K562 (cell line): ENCODE data around the gene RBM18. TPM values are rescaled to one million over a fixed set of nuclear protein-coding genes. Genes with fewer than 3 reads are reported as not detected.

Source experiments
- ATAC-seq: fragments of 200-7000 bp; cut with Tn5 transposase; 3 replicates; pipeline ENCODE4 v1.9.1; 2020; ENCODE audit warnings: moderate library complexity
- BruUV-seq: library from RNA; stranded (reverse); fragments of 400-500 nt; replicated peaks from 2 replicates; lab custom pipeline; 2021; lab: Mats Ljungman, UMichigan
- CTCF ChIA-PET: fragments of 300-600 bp; formaldehyde crosslinking; extraction: SDS; loops from one replicate; lab custom pipeline; 2021; ENCODE audit warnings: low intra/inter-chr PET ratio; lab: Yijun Ruan, JAX
- POLR2A ChIA-PET: fragments of 300-600, 350-650 bp; sonication (Branson Sonifier 250); formaldehyde crosslinking; extraction: SDS; loops from one replicate; lab custom pipeline; 2021; ENCODE audit warnings: antibody characterized with exemption, inconsistent platforms; lab: Yijun Ruan, JAX
- DNase-seq, 4 experiments: peaks; one replicate each; pipeline versions ENCODE4 v3.0.0 to v3.0.0-alpha.2; 2011 to 2018; ENCODE audit warnings: low spot score in 3 of 4, mixed read lengths in 3 of 4; ENCODE audit errors: extremely low read depth in 1 of 4
- FAIRE-seq: peaks from 2 replicates; lab custom pipeline; 2011; peaks lifted over from hg19 to GRCh38; lab: Jason Lieb, UNC
- H2AFZ ChIP-seq: 2 replicates; pipeline ENCODE4 v1.6.0; 2011; ENCODE audit warnings: low read depth, low read length, control low read depth, inconsistent platforms
- H3K27ac ChIP-seq: fragments of 200-600 bp; 3 replicates; pipeline ENCODE4 v1.8.0; 2011; ENCODE audit warnings: low read depth, mild to moderate bottlenecking, control low read depth, inconsistent platforms, low read length, moderate library complexity, mixed read lengths; ENCODE audit errors: extremely low read depth
- H3K27me3 ChIP-seq, 2 experiments: fragments of 300-600 bp in 1 of 2; 2 replicates in 1 of 2; 3 replicates in 1 of 2; pipeline versions ENCODE4 v1.6.0 to v1.8.0; 2011; ENCODE audit warnings: inconsistent platforms in 2 of 2, low read length in 2 of 2, mild to moderate bottlenecking in 1 of 2, mixed read lengths in 1 of 2, moderate library complexity in 1 of 2; ENCODE audit not compliant: control insufficient read depth in 2 of 2, insufficient read depth in 2 of 2
- H3K36me3 ChIP-seq: fragments of 300-600 bp; 3 replicates; pipeline ENCODE4 v1.8.0; 2011; ENCODE audit warnings: mild to moderate bottlenecking, low read length, inconsistent platforms; ENCODE audit not compliant: control insufficient read depth, insufficient read depth
- H3K4me1 ChIP-seq, 2 experiments: fragments of 200-600 bp in 1 of 2; replicated peaks in 1 of 2; 2 replicates in 1 of 2; 3 replicates in 1 of 2; pipeline versions ENCODE4 v1.5.1 to v1.8.0; 2011; ENCODE audit warnings: inconsistent platforms in 2 of 2, low read length in 2 of 2, mild to moderate bottlenecking in 1 of 2, mixed read lengths in 1 of 2, moderate library complexity in 1 of 2; ENCODE audit not compliant: control insufficient read depth in 2 of 2, insufficient read depth in 2 of 2
- H3K4me2 ChIP-seq: 2 replicates; pipeline ENCODE4 v1.6.1; 2011; ENCODE audit warnings: low read length, control low read depth, inconsistent platforms, mixed read lengths; ENCODE audit not compliant: insufficient read depth
- H3K4me3 ChIP-seq: fragments of 200-600 bp; sonication (generic), shearing (Covaris generic); 2 replicates; pipeline ENCODE4 v1.5.1; 2016; ENCODE audit warnings: control low read depth, inconsistent platforms
- H3K79me2 ChIP-seq: fragments of 200-600 bp; 3 replicates; pipeline ENCODE4 v1.8.0; 2011; ENCODE audit warnings: low read length, inconsistent platforms; ENCODE audit not compliant: control insufficient read depth, insufficient read depth
- H3K9ac ChIP-seq, 2 experiments: 2 replicates each; pipeline versions ENCODE4 v1.6.0 to v1.6.1; 2011; ENCODE audit warnings: low read depth in 2 of 2, low read length in 2 of 2, control low read depth in 1 of 2, inconsistent platforms in 1 of 2, mild to moderate bottlenecking in 1 of 2, mixed read lengths in 1 of 2; ENCODE audit not compliant: insufficient read depth in 1 of 2
- H3K9me1 ChIP-seq: one replicate; pipeline ENCODE4 v1.6.0; 2011; ENCODE audit warnings: inconsistent platforms, mild to moderate bottlenecking, low read length, moderate library complexity; ENCODE audit not compliant: control insufficient read depth, insufficient read depth
- H3K9me3 ChIP-seq: replicated peaks from 2 replicates; pipeline ENCODE4 v1.5.1; 2011; ENCODE audit warnings: low read depth, low read length, inconsistent platforms; ENCODE audit not compliant: control insufficient read depth, insufficient read depth
- H4K20me1 ChIP-seq: replicated peaks from 2 replicates; pipeline ENCODE4 v1.6.1; 2011; ENCODE audit warnings: low read length, inconsistent platforms, mixed read lengths; ENCODE audit not compliant: control insufficient read depth, insufficient read depth
- MCM5 ChIP-seq: fragments of 450-650 bp; IDR thresholded peaks from 2 replicates; pipeline ENCODE4 v1.6.1; 2016; ENCODE audit warnings: low read depth
- WGBS: fragments of 100-300 bp; shearing (Covaris generic); methylation state at CpG from one replicate; pipeline ENCODE4 v1.1.6; 2016; ENCODE audit warnings: low coverage, mixed read lengths; ENCODE audit not compliant: insufficient coverage; ENCODE audit errors: missing lambda C conversion rate; 5-methylcytosine and 5-hydroxymethylcytosine counted together
- in situ Hi-C: fragments of 300-500 bp; cut with MboI; formaldehyde crosslinking; loops from 4 replicates; pipeline ENCODE4 v1.15.0; 2018; ENCODE audit warnings: inconsistent platforms, mixed read lengths
- intact Hi-C: fragments of 100-400 bp; cut with micrococcal nuclease; formaldehyde crosslinking; loops from 2 replicates; pipeline ENCODE4 v1.14.2; 2022
- polyA plus RNA-seq, 8 experiments: library from polyadenylated mRNA; depleted of rRNA in 4 of 8; stranded (reverse) in 5 of 8; unstranded in 3 of 8; fragments of >200 nt; fragmentation: Nextera tagmentation in 2 of 8; fragmentation: Illumina TruSeq in 1 of 8; extraction: Ambion mirVana in 2 of 8; extraction: Trizol in 1 of 8; gene quantifications; 2 replicates each; pipeline versions ENCODE4 v1.2.1 to v1.2.3, GENCODE V29; 2011 to 2014; ENCODE audit warnings: inconsistent platforms in 1 of 8, missing spikeins in 1 of 8
- total RNA-seq, 7 experiments: library from RNA; depleted of rRNA in 6 of 7; stranded (reverse); fragments of >200 nt in 6 of 7; fragmentation: Illumina TruSeq in 2 of 7; extraction: Trizol in 2 of 7; gene quantifications; 2 replicates each; pipeline versions ENCODE4 v1.2.1 to v1.2.3, GENCODE V29; 2011 to 2021; ENCODE audit warnings: low replicate concordance in 1 of 7
- TF ChIP-seq, protein P1 (sequence below): sonication (generic); formaldehyde crosslinking; IDR thresholded peaks from 2 replicates; pipeline ENCODE4 v1.8.0; 2023; ENCODE audit warnings: mild to moderate bottlenecking, missing genetic modification reagents
- TF ChIP-seq, protein P2 (sequence below): fragments of 450-650 bp; IDR thresholded peaks from 2 replicates; pipeline ENCODE4 v1.6.1; 2018; ENCODE audit not compliant: partially characterized antibody

RBM18 gene
- total and polyA plus RNA-seq, 9 of the 15 experiments (the other 6 are each of a cell fraction or from before 2014, with no cell fraction given): 7.9 to 86.3 (median 34.0) TPM

DNA sequence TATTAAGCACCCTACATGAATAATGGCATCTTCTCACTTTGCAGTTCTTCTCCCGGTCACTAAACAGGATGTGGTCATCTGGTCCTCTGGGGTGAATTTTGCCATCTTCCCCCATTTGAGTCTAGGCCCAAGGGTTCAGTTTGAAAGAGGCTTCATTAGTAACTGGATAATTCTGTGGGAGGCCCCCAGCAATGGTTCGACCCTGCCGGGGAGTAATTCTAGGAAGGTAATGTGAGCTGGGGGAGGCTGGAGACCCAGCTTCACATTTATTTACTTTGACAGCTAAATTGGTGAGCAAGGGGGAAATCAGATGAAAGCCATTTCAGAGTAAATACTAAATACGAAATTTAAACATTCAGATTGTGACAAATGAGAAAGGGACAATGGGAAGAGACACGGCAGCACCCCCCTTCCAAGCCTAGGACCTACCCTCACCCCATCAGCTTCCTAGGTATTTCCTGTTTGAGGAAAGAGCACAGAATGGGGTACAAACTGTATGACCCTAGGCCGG lies 31.8 kb downstream of the RBM18 start:
- WGBS: 19% methylated on average over 6 of the region's 6 CpGs
- H3K27ac ChIP-seq: no peak overlapping the region
- CTCF ChIA-PET: no interaction called here
- no peak overlapping the region for H2AFZ ChIP-seq
- H4K20me1 ChIP-seq: 0 out of 2 replicates have a peak, but pooled peaks cover 6% of the 10 kb centered on the region
- intact Hi-C loops: no loop called here
- TF ChIP-seq, protein P1, sequence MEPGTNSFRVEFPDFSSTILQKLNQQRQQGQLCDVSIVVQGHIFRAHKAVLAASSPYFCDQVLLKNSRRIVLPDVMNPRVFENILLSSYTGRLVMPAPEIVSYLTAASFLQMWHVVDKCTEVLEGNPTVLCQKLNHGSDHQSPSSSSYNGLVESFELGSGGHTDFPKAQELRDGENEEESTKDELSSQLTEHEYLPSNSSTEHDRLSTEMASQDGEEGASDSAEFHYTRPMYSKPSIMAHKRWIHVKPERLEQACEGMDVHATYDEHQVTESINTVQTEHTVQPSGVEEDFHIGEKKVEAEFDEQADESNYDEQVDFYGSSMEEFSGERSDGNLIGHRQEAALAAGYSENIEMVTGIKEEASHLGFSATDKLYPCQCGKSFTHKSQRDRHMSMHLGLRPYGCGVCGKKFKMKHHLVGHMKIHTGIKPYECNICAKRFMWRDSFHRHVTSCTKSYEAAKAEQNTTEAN (CRISPR knock-in tag): no peak
- TF ChIP-seq MCM5: no peak
- TF ChIP-seq, protein P2, sequence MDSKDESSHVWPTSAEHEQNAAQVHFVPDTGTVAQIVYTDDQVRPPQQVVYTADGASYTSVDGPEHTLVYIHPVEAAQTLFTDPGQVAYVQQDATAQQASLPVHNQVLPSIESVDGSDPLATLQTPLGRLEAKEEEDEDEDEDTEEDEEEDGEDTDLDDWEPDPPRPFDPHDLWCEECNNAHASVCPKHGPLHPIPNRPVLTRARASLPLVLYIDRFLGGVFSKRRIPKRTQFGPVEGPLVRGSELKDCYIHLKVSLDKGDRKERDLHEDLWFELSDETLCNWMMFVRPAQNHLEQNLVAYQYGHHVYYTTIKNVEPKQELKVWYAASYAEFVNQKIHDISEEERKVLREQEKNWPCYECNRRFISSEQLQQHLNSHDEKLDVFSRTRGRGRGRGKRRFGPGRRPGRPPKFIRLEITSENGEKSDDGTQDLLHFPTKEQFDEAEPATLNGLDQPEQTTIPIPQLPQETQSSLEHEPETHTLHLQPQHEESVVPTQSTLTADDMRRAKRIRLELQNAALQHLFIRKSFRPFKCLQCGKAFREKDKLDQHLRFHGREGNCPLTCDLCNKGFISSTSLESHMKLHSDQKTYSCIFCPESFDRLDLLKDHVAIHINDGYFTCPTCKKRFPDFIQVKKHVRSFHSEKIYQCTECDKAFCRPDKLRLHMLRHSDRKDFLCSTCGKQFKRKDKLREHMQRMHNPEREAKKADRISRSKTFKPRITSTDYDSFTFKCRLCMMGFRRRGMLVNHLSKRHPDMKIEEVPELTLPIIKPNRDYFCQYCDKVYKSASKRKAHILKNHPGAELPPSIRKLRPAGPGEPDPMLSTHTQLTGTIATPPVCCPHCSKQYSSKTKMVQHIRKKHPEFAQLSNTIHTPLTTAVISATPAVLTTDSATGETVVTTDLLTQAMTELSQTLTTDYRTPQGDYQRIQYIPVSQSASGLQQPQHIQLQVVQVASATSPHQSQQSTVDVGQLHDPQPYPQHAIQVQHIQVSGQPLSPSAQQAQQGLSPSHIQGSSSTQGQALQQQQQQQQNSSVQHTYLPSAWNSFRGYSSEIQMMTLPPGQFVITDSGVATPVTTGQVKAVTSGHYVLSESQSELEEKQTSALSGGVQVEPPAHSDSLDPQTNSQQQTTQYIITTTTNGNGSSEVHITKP: peak; percentile 64
- TF ChIP-seq, all 486 proteins: peak for 1
- peaks cover 20 to 25% of the 10 kb centered on the region in 2 experiments for H3K27me3 ChIP-seq
- H3K9me1 ChIP-seq: peaks cover 5% of the 10 kb centered on the region
- no peaks in the 10 kb centered on the region for H3K36me3 ChIP-seq
- H3K79me2 ChIP-seq: no peaks in the 10 kb centered on the region
- H3K4me2 ChIP-seq: no peak overlapping the region
- no peak overlapping the region for H3K4me3 ChIP-seq
- no TSS peak for BruUV-seq
- FAIRE-seq (no peak), DNase-seq (no peak), ATAC-seq (no peak)
- no peak overlapping the region for H3K9ac ChIP-seq
- H3K4me1 ChIP-seq: peaks cover 16% of the 10 kb centered on the region in 2 experiments; a peak in 4 of 5 replicates
- H3K9me3 ChIP-seq: no peaks in the 10 kb centered on the region
- in situ Hi-C loops: no loop called here
- POLR2A ChIA-PET: interaction anchor here (2.0 kb wide), 1 partner anchor 32 kb away, joined by 6 read pairs; the partner anchor contains the start of genes MRRF and RBM18
